ENCODE measurements around the gene SCTR.

Gene SCTR

DNA sequence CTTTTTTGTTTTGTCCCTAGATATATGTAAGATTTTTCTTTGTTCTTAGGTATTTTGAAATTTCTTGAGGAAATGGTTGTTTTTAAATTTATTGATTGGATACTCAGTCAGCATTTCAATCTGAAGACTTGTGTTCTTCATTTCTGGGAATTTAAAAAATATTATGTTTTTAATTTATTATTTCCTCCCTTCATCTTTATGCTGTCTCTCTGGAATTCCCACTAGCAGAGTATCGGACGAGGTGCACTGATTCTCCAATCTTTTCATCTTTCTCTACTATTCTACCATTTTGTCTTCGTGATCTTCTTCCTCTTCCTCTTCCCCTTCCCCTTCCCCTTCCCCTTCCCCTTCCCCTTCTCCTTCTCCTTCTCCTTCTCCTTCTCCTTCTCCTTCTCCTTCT lies 12.3 kb downstream of the SCTR start:
- H3K4me1 Mint-ChIP-seq = no peaks in the 10 kb centered on the region
- H3K27ac Mint-ChIP-seq = no peak overlapping the region
- ATAC-seq = no peak
- H3K9me3 Mint-ChIP-seq = no peaks in the 10 kb centered on the region
- no peaks in the 10 kb centered on the region for H3K36me3 Mint-ChIP-seq
- no peak for DNase-seq (ENCODE audit: low spot score in 2 of 2)
- no peak overlapping the region for H3K4me3 Mint-ChIP-seq

DNA sequence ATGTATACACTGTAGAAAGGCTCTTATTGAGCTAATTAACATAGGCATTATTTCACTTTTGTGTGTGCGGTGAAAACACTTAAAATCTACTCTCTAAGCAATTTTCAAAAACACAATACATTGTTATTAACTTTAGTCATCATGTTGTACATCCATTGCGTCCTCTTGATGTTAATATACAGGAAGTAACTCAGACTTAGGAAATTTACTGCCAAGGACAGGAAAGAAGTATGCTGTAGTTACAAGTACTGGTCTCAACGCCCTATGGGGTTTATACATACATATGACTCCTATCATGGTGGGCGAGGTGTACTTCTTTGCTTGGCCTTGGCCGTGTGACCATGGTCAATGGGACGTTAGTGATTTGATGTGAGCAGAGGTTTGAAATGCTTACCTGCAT lies 15.5 kb downstream of the SCTR start:
- no peaks in the 10 kb centered on the region for H3K9me3 Mint-ChIP-seq
- no peaks in the 10 kb centered on the region for H3K4me1 Mint-ChIP-seq

DNA sequence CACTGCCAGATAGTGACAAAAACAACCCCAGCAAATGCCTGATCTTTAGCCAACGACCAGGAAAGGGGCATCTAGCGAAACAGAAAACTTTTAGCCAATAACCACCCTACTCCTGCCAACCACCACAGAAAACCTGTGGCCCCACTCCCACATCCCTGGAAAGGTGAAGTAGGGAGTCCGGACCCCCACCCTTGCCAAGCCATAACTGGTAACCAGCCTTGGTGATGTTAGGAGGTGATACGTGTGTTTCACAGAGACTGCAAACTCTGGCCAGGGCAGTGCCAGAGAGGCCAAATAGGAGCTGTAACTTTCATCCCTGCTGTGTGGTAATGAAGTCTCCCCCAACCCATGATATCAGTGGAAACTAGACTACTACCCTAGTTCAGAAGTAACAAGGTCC lies 27.6 kb downstream of the SCTR start:
- ATAC-seq (no peak), DNase-seq (ENCODE audit: low spot score in 2 of 2) (peak in 1 of 2 donors; percentile 26)
- Mint-ChIP-seq H3K4me3 (no peak overlapping the region), H3K27ac (no peak overlapping the region), H3K4me1 (no peaks in the 10 kb centered on the region), H3K36me3 (no peaks in the 10 kb centered on the region), H3K9me3 (peaks cover 15% of the 10 kb centered on the region)

More for the DNA sequence above, 15.5 kb downstream of the SCTR start:
- no peak for ATAC-seq
- no peak overlapping the region for H3K4me3 Mint-ChIP-seq
- H3K27ac Mint-ChIP-seq = no peak overlapping the region
- no peak for DNase-seq (ENCODE audit: low spot score in 2 of 2)
- no peaks in the 10 kb centered on the region for H3K36me3 Mint-ChIP-seq

DNA sequence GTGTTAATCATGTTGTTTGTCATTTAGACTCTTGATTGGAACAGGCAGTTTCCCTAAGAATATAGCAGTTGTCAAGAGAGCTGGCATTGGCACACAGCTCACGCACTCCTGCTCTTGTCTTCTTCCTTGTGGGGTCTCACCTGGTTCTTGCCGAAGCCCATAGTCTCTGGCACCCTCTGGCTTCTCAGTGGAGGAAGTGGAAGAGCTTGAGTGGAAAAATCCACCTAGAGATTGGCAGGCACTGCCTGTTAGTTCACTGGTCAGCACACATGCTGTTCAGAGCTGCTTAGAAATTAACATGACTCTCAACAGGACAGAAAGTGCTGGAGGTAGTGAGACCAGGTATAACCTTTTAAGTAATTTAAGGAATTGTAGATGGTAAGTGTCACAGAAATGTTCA lies 28.3 kb downstream of the SCTR start:
- ATAC-seq (no peak), DNase-seq (ENCODE audit: low spot score in 2 of 2) (no peak)
- H3K4me1 Mint-ChIP-seq = no peaks in the 10 kb centered on the region
- no peak overlapping the region for H3K4me3 Mint-ChIP-seq
- no peaks in the 10 kb centered on the region for H3K36me3 Mint-ChIP-seq
- H3K27ac Mint-ChIP-seq = no peak overlapping the region
- H3K9me3 Mint-ChIP-seq = peaks cover 9% of the 10 kb centered on the region

DNA sequence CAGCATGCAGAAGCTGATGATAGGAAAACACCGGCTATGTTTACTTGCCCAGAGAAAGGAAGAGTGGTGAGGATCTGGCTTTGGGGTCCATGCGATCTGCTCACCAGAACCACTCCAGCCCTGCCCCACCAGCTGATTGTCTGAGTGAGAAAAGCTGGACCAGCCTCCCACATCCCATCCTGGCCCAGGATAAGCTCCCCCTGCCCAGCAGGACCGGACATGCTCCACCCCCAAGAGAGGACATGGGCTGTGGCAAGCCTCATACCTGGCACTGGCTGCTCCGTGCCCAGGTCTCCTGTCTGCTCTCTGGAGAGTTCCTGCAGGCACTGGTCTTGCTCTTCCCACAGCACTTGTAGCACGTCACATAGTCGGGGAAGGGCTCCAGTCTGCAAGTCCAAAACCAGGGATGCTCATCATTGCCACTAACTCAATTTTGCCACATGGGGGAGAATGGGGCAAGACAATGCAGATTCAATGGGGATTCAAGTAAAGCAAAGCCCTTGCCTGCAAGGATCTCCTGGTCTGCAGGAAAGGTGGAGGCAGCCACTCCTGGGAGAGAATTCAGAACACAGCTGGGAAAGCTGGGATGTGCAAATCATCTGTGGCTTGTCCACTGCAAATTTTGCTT lies 30.0 kb downstream of the SCTR start:
- peaks cover 4% of the 10 kb centered on the region for H3K9me3 Mint-ChIP-seq
- H3K36me3 Mint-ChIP-seq = no peaks in the 10 kb centered on the region
- H3K4me1 Mint-ChIP-seq = no peaks in the 10 kb centered on the region
- DNase-seq (ENCODE audit: low spot score in 2 of 2) (peak in 1 of 2 donors; percentile 37), ATAC-seq (no peak)
- no peak overlapping the region for H3K4me3 Mint-ChIP-seq
- no peak overlapping the region for H3K27ac Mint-ChIP-seq

DNA sequence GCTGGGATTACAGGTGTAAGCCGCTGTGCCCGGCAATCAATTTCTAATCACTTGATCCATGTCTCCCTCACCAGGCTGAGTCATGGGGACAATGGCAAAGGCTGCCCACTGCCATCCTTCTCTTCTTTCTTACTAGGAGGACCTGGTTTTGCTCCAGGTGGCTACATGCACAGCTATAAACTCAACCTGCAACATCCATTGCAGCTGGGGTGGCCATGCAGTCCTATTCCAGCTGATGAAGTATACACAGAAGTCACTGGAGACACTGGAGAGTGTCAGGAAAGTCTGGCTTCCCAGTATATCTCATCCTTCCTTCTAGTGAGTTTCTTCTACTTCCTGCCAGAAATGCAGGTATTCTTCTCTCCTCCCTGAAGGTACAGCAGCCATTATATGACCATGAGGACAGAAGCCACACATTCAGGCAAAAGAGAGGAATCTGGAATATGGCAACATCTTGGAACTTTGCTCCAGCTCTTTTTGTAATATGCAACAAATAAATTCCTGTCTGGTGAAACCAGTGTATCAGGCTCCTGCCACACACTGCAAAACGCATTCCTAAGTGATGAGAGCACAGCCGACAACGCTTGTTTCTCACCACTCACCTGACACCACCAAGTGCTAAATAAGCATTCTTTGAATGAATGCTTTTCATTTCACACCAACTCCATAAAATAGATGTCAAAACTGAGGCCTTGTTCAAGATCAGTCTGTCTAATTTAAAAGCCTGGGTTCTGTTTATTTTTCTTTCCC lies 32.3 kb downstream of the SCTR start:
- no peaks in the 10 kb centered on the region for H3K36me3 Mint-ChIP-seq
- H3K27ac Mint-ChIP-seq = no peak overlapping the region
- no peak overlapping the region for H3K4me3 Mint-ChIP-seq
- ATAC-seq (no peak), DNase-seq (ENCODE audit: low spot score in 2 of 2) (no peak)
- no peaks in the 10 kb centered on the region for H3K4me1 Mint-ChIP-seq
- H3K9me3 Mint-ChIP-seq = no peaks in the 10 kb centered on the region

DNA sequence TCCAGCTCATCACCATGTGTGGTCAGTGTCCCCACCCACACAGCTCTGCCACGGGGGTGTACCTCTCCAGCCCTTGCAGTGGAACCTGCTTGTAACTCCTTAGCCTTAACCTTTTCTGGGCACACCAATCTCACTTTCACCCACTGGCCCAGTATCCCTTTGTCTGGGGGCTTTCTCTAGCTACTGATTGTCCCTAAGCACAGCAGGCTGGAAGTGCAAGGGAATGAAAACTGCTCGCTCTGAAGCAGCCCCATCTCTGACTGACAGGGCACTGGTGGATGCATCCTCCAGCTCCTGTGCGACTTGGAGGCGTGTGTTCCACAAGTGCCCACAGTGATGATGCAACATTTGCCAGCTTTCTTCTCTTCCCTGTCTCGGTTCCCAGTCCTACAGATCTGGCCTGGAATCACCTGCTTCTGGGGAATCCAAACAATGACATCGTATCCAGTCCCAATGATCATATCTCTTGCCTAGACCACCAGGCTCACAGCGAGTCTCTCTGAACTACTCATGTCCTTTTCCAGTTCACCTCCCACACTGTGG lies 33.6 kb downstream of the SCTR start:
- no peak overlapping the region for H3K4me3 Mint-ChIP-seq
- ATAC-seq (no peak), DNase-seq (ENCODE audit: low spot score in 2 of 2) (no peak)
- H3K9me3 Mint-ChIP-seq = no peaks in the 10 kb centered on the region
- H3K4me1 Mint-ChIP-seq = no peaks in the 10 kb centered on the region
- no peak overlapping the region for H3K27ac Mint-ChIP-seq
- H3K36me3 Mint-ChIP-seq = no peaks in the 10 kb centered on the region

DNA sequence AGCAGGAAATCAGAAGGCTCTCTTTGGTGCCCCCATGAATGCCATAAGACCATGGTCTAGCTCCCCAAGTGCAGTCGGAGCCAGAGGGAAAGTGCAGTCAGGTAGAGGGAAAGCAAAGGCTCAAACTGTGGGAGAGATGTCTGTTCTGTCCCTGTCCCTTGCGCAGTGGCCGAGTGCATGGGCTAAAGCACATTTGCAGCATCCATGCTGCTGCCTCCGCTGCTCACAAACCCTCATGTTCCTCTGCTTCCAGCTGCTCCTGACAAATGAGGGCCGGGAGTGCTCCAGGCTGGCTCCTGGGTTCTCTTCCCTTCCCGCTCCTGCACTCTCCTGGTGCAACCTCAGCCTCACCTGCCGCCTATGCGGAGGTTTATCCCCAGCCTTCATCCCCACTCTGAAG lies 34.2 kb downstream of the SCTR start:
- no peak for DNase-seq (ENCODE audit: low spot score in 2 of 2)
- H3K9me3 Mint-ChIP-seq = no peaks in the 10 kb centered on the region
- no peak overlapping the region for H3K27ac Mint-ChIP-seq
- H3K36me3 Mint-ChIP-seq = no peaks in the 10 kb centered on the region
- H3K4me3 Mint-ChIP-seq = no peak overlapping the region
- no peak for ATAC-seq
- no peaks in the 10 kb centered on the region for H3K4me1 Mint-ChIP-seq

DNA sequence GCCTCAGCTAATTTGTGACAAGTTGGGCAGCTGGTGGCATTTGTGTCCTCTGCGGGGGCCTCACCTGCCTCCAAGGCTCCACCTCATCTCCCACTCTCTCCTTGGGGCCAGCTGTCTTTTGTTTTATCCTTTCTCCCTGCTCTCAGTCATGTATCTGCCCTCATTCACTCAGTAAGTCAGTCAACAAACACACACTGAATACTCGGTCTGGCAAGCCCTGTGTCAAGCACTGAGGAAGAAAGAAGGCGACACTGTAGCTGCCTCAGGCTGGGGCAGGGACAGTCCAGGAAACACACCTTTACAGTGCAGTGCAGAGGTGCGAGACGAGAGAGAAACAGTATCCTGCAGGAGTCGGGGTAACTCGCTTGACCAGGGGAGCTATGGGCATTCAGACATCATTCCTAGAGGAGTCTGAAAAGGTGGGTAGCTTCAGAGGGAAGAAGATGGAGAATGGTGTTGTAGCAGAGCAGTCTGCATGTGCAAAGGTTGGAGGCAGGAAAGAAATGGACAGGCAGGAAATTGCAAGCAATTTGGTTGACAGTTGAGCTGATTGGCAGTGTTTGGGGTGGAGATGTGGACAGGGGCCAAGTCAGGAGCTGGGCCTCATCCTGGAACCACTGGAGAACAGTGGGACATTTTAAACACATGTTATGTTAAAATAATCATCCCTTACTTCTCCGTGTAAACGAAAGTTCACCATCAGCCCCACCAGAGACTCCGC lies 34.9 kb downstream of the SCTR start:
- no peaks in the 10 kb centered on the region for H3K9me3 Mint-ChIP-seq
- no peaks in the 10 kb centered on the region for H3K4me1 Mint-ChIP-seq
- no peak overlapping the region for H3K4me3 Mint-ChIP-seq
- DNase-seq (ENCODE audit: low spot score in 2 of 2) (peak in 1 of 2 donors; percentile 34), ATAC-seq (no peak)
- no peak overlapping the region for H3K27ac Mint-ChIP-seq
- H3K36me3 Mint-ChIP-seq = no peaks in the 10 kb centered on the region

DNA sequence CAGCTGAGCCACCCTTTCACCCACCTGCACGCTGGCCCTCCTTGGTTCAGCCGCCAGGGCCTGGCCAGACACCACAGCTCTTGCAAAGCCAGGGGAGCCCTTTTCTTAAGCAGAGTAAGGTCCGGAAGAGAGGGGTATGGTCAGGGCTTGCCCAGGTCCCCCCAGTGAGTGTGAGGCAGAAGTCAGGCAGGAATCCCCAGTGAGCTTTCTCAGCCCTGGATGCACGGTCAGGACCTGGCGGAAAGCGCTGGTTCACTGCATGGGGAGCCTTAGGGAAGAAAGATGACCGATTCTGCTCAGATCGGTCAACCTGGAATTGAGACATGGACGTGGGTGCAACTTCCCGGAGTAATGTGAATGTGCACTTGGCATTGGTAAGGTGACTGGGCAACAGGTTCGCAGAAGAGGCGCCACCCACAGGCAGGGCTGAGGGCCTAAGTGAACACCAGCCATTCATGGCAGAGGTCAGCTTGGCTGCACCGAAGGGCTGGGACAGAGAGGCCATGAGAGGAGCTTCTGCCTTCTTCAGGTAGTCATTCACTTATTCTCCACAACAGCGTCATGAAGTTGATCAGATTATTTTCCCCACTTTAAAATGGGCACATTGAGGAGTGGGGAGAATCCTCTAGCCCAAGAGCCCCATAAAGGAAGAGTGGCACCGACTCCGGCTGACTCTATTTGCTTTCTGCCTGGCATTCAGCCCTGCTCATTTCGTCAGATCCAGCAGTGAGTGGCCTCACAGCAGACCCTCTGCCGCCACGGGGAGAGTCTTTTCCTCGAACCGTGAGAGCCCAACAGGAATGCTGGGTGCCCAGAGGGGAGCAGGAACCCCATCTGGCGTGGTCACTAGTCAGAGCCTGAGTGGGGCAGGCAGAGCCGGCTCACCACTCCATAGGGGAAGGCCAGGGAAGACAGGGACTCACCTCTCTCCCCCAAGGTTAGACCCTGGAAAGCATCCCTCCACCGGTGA lies 35.8 kb downstream of the SCTR start:
- Mint-ChIP-seq H3K9me3 (no peaks in the 10 kb centered on the region), H3K36me3 (no peaks in the 10 kb centered on the region), H3K27ac (no peak overlapping the region), H3K4me1 (no peaks in the 10 kb centered on the region), H3K4me3 (no peak overlapping the region)
- DNase-seq (ENCODE audit: low spot score in 2 of 2) (peak in 1 of 2 donors; percentile 42), ATAC-seq (no peak)

DNA sequence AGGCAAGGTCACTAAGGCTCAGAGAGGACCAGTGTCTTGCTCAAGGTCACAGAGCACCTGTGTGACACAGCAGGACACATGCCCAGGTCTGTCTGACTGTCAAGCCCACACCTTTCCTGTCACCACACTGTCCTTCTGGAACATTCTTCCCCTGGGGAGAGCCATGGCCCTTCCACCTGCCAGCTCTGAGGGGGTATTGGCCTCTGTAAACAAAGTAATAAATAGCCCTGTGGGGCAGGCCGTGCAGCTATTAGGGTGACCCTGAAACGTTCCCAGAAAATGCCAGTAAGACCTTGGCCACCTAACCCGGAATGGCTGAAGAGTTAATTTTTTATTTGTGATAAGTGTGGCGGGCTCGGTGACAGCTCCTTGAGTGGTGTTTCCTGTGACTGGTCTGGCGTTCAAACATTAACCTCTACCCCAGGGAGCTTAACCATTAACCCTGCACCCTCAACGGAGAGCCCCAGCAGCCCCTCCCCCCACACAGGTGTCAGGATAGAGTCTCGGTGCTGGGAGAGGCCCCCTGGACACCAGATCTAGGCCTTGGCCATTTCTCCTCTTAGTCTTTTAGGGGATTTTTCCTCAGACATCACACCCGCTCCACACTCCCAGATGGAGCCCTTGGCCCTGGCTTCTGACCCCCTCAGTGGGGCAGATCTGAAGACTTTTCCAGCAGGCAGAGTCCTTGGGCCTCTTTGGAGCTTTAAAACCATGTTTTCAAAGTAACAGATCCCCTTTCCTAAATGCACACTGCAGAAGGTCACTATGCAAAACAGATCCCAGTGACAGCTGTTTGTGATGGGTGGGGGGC lies 36.6 kb downstream of the SCTR start:
- DNase-seq (ENCODE audit: low spot score in 2 of 2) (peak; percentile 0 to 38), ATAC-seq (no peak)
- Mint-ChIP-seq H3K4me1 (no peaks in the 10 kb centered on the region), H3K4me3 (no peak overlapping the region), H3K36me3 (no peaks in the 10 kb centered on the region), H3K9me3 (no peaks in the 10 kb centered on the region), H3K27ac (no peak overlapping the region)

DNA sequence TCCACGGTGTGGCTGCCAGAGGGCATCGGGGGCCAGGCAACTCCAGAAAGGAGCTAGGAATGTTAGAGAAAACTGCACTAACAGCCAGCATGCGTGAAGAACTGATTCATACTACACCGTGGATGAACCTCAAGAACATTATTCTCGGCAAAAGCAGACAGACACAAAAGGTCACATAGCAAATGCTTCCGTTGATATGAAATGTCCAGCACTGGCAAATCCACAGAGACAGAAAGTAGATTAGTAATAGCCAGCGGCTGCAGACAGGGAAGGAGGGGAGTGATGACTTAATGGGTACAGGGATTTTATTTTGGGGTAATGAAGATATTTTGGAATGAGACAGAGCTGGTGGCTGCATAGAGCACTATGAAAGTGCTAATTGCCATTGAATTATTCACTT lies 37.4 kb downstream of the SCTR start:
- peak in 1 of 2 donors; percentile 0 for DNase-seq (ENCODE audit: low spot score in 2 of 2)
- ATAC-seq = no peak
- no peak overlapping the region for H3K4me3 Mint-ChIP-seq
- H3K27ac Mint-ChIP-seq = no peak overlapping the region
- no peaks in the 10 kb centered on the region for H3K4me1 Mint-ChIP-seq
- no peaks in the 10 kb centered on the region for H3K36me3 Mint-ChIP-seq
- H3K9me3 Mint-ChIP-seq = no peaks in the 10 kb centered on the region

DNA sequence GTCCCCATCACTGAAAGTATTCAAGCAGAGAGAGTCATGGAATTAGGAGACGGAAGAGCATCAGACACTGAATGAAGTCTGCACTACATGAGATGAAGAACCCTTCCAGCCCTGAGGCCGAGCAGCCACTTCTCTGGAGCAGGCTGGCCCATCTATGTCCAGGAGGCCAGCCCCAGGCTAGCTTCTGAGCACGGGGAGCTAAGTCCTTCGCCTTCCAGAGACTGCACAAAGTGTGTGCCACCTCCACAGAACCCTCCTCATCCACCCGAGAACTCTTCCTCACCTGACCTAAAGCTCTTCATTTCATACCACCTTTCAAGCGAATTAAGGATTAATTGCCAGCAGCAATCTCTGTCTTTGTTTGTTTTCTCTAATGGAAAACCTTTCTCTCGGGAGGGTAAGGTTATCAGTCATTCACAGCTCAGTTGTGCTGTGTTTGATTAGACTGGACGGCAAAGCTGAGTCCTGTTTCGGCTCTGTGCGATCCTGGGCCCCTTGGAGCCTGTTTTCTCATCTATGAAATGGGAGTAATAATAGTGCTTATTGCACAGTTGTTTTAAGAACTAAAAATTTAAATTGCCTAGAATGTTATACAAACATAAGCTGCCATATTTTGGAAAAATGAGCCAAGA lies 38.0 kb downstream of the SCTR start:
- Mint-ChIP-seq H3K27ac (no peak overlapping the region), H3K4me1 (no peaks in the 10 kb centered on the region), H3K9me3 (no peaks in the 10 kb centered on the region), H3K36me3 (no peaks in the 10 kb centered on the region), H3K4me3 (no peak overlapping the region)
- DNase-seq (ENCODE audit: low spot score in 2 of 2) (no peak), ATAC-seq (no peak)
